Measurements from ENCODE around the gene NFASC.

- TF ChIP-seq POLR2A (IDR thresholded peaks at IDR 0.05) (no peak), CTCF (IDR thresholded peaks at IDR 0.05) (no peak)
These were observed 25.4 kb downstream of the NFASC start for GRCh38 chr1:204896023-204896422.
